ENCODE measurements around the gene ZNF268. TPM values are rescaled to one million over a fixed set of nuclear protein-coding genes. Genes with fewer than 3 reads are reported as not detected.

The ZNF268 gene
- total and polyA plus RNA-seq, 2 donors (not counting 1 experiment from before 2014, with no cell fraction given), result 11.6 to 28.6 TPM

GRCh38 chr12:133215724-133216123 lies 34.4 kb downstream of the ZNF268 start:
- no peak for DNase-seq (ENCODE audit: low read depth in 2 of 2)
- no peak for TF ChIP-seq CTCF (conservative IDR thresholded peaks at IDR 0.05 in 1 of 2, IDR thresholded peaks at IDR 0.05 in 1 of 2; ENCODE audit: low read depth in 1 of 2, low read length in 2 of 2)
- no peak for TF ChIP-seq EZH2 (IDR thresholded peaks at IDR 0.05; ENCODE audit: low read length, missing control alignments)
- no peaks in the 10 kb centered on the region for H4K20me1 ChIP-seq (ENCODE audit: control insufficient read depth, extremely low read depth, insufficient read depth, low read length)
- H3K9me3 ChIP-seq (ENCODE audit: control insufficient read depth, insufficient read depth, low read depth, low read length), result no peaks in the 10 kb centered on the region
- no peak overlapping the region for H2AFZ ChIP-seq (ENCODE audit: low read length)
- no peak overlapping the region for H3K9ac ChIP-seq (ENCODE audit: insufficient read depth, low read length)
- H3K27ac ChIP-seq (ENCODE audit: insufficient read depth, low read length), result no peak overlapping the region
- H3K36me3 ChIP-seq (ENCODE audit: control insufficient read depth, insufficient read depth, low read length), result no peaks in the 10 kb centered on the region
- H3K4me2 ChIP-seq (ENCODE audit: extremely low read depth, insufficient read depth, low read length), result no peak overlapping the region
- H3K4me1 ChIP-seq (ENCODE audit: control insufficient read depth, extremely low read depth, insufficient read depth, low read length), result no peaks in the 10 kb centered on the region
- H3K79me2 ChIP-seq (ENCODE audit: control insufficient read depth, insufficient read depth, low read length), result no peaks in the 10 kb centered on the region
- no peak overlapping the region for H3K4me3 ChIP-seq (replicated peaks in 1 of 4; ENCODE audit: control extremely low read depth in 1 of 4, insufficient read depth in 1 of 4, low read depth in 3 of 4, low read length in 4 of 4)
- no peaks in the 10 kb centered on the region for H3K27me3 ChIP-seq (ENCODE audit: control insufficient read depth, insufficient read depth, low read length)

GRCh38 chr12:133217219-133217618 lies 35.9 kb downstream of the ZNF268 start:
- H3K27ac ChIP-seq (ENCODE audit: insufficient read depth, low read length), result no peak overlapping the region
- H2AFZ ChIP-seq (ENCODE audit: low read length), result no peak overlapping the region
- H4K20me1 ChIP-seq (ENCODE audit: control insufficient read depth, extremely low read depth, insufficient read depth, low read length), result no peaks in the 10 kb centered on the region
- no peaks in the 10 kb centered on the region for H3K36me3 ChIP-seq (ENCODE audit: control insufficient read depth, insufficient read depth, low read length)
- no peak overlapping the region for H3K9ac ChIP-seq (ENCODE audit: insufficient read depth, low read length)
- TF ChIP-seq CTCF (conservative IDR thresholded peaks at IDR 0.05 in 1 of 2, IDR thresholded peaks at IDR 0.05 in 1 of 2; ENCODE audit: low read depth in 1 of 2, low read length in 2 of 2), result no peak
- TF ChIP-seq EZH2 (IDR thresholded peaks at IDR 0.05; ENCODE audit: low read length, missing control alignments), result no peak
- no peak overlapping the region for H3K4me3 ChIP-seq (replicated peaks in 1 of 4; ENCODE audit: control extremely low read depth in 1 of 4, insufficient read depth in 1 of 4, low read depth in 3 of 4, low read length in 4 of 4)
- no peak overlapping the region for H3K4me2 ChIP-seq (ENCODE audit: extremely low read depth, insufficient read depth, low read length)
- H3K79me2 ChIP-seq (ENCODE audit: control insufficient read depth, insufficient read depth, low read length), result no peaks in the 10 kb centered on the region
- no peak for DNase-seq (ENCODE audit: low read depth in 2 of 2)
- no peaks in the 10 kb centered on the region for H3K4me1 ChIP-seq (ENCODE audit: control insufficient read depth, extremely low read depth, insufficient read depth, low read length)
- no peaks in the 10 kb centered on the region for H3K27me3 ChIP-seq (ENCODE audit: control insufficient read depth, insufficient read depth, low read length)
- no peaks in the 10 kb centered on the region for H3K9me3 ChIP-seq (ENCODE audit: control insufficient read depth, insufficient read depth, low read depth, low read length)

GRCh38 chr12:133220521-133220920 lies 39.2 kb downstream of the ZNF268 start:
- no peak overlapping the region for H2AFZ ChIP-seq (ENCODE audit: low read length)
- H3K4me2 ChIP-seq (ENCODE audit: extremely low read depth, insufficient read depth, low read length), result no peak overlapping the region
- no peak overlapping the region for H3K9ac ChIP-seq (ENCODE audit: insufficient read depth, low read length)
- no peak for DNase-seq (ENCODE audit: low read depth in 2 of 2)
- H3K9me3 ChIP-seq (ENCODE audit: control insufficient read depth, insufficient read depth, low read depth, low read length), result no peaks in the 10 kb centered on the region
- no peaks in the 10 kb centered on the region for H3K27me3 ChIP-seq (ENCODE audit: control insufficient read depth, insufficient read depth, low read length)
- H3K4me3 ChIP-seq (replicated peaks in 1 of 4; ENCODE audit: control extremely low read depth in 1 of 4, insufficient read depth in 1 of 4, low read depth in 3 of 4, low read length in 4 of 4), result no peak overlapping the region
- no peak overlapping the region for H3K27ac ChIP-seq (ENCODE audit: insufficient read depth, low read length)
- TF ChIP-seq EZH2 (IDR thresholded peaks at IDR 0.05; ENCODE audit: low read length, missing control alignments) (no peak), CTCF (conservative IDR thresholded peaks at IDR 0.05 in 1 of 2, IDR thresholded peaks at IDR 0.05 in 1 of 2; ENCODE audit: low read depth in 1 of 2, low read length in 2 of 2) (no peak)
- H3K4me1 ChIP-seq (ENCODE audit: control insufficient read depth, extremely low read depth, insufficient read depth, low read length), result no peaks in the 10 kb centered on the region
- no peaks in the 10 kb centered on the region for H3K36me3 ChIP-seq (ENCODE audit: control insufficient read depth, insufficient read depth, low read length)
- H3K79me2 ChIP-seq (ENCODE audit: control insufficient read depth, insufficient read depth, low read length), result no peaks in the 10 kb centered on the region
- H4K20me1 ChIP-seq (ENCODE audit: control insufficient read depth, extremely low read depth, insufficient read depth, low read length), result no peaks in the 10 kb centered on the region
